H9 (cell line): ENCODE measurements around the gene INMT. TPM values are rescaled to one million over a fixed set of nuclear protein-coding genes. Genes with fewer than 3 reads are reported as not detected.

ENCODE experiments used
- DNase-seq: peaks from one replicate; pipeline ENCODE4 v3.0.0-alpha.2; 2017
- H2AFZ ChIP-seq: one replicate; pipeline ENCODE4 v1.6.1; 2013; ENCODE audit warnings: mild to moderate bottlenecking, low read length, control low read depth, moderate library complexity
- H2AK5ac ChIP-seq: 2 replicates; pipeline ENCODE4 v1.6.1; 2013; ENCODE audit warnings: low read length, control low read depth, mixed read lengths; ENCODE audit not compliant: insufficient read length
- H2BK120ac ChIP-seq: one replicate; pipeline ENCODE4 v1.6.1; 2013; ENCODE audit warnings: low read depth, mild to moderate bottlenecking, low read length, control low read depth, inconsistent platforms; ENCODE audit not compliant: poor library complexity, severe bottlenecking
- H2BK12ac ChIP-seq: 2 replicates; pipeline ENCODE4 v1.6.1; 2013; ENCODE audit warnings: low read length, control low read depth, mixed read lengths, low read depth; ENCODE audit not compliant: insufficient read length
- H2BK15ac ChIP-seq: 2 replicates; pipeline ENCODE4 v1.6.1; 2013; ENCODE audit warnings: low read depth, low read length, control low read depth
- H2BK20ac ChIP-seq: one replicate; pipeline ENCODE4 v1.6.1; 2013; ENCODE audit warnings: low read depth, mild to moderate bottlenecking, low read length, control low read depth, inconsistent platforms; ENCODE audit not compliant: poor library complexity, severe bottlenecking
- H2BK5ac ChIP-seq: 2 replicates; pipeline ENCODE4 v1.6.1; 2013; ENCODE audit warnings: low read length, control low read depth, mixed read lengths; ENCODE audit not compliant: insufficient read length
- H3K14ac ChIP-seq: 2 replicates; pipeline ENCODE4 v1.6.1; 2013; ENCODE audit warnings: low read length, control low read depth; ENCODE audit not compliant: insufficient read depth
- H3K18ac ChIP-seq: 2 replicates; pipeline ENCODE4 v1.6.1; 2013; ENCODE audit warnings: low read depth, mild to moderate bottlenecking, mixed read lengths, low read length, control low read depth; ENCODE audit not compliant: insufficient read length
- H3K23ac ChIP-seq: 2 replicates; pipeline ENCODE4 v1.6.1; 2013; ENCODE audit warnings: low read length, control low read depth, mixed read lengths, low read depth; ENCODE audit not compliant: insufficient read length
- H3K23me2 ChIP-seq: 2 replicates; pipeline ENCODE4 v1.6.1; 2013; ENCODE audit warnings: low read depth, mild to moderate bottlenecking, mixed read lengths, low read length, control low read depth; ENCODE audit not compliant: insufficient read length, poor library complexity, severe bottlenecking
- H3K27ac ChIP-seq: 2 replicates; pipeline ENCODE4 v1.5.1; 2013; ENCODE audit warnings: low read length, control low read depth, mixed read lengths, low read depth; ENCODE audit not compliant: insufficient read length
- H3K27me3 ChIP-seq: 2 replicates; pipeline ENCODE4 v1.6.1; 2013; ENCODE audit warnings: low read length, control low read depth, inconsistent platforms; ENCODE audit not compliant: insufficient read depth
- H3K4ac ChIP-seq: 2 replicates; pipeline ENCODE4 v1.6.1; 2013; ENCODE audit warnings: low read depth, mild to moderate bottlenecking, control low read depth, inconsistent platforms, low read length, moderate library complexity
- H3K4me1 ChIP-seq: 2 replicates; pipeline ENCODE4 v1.6.1; 2013; ENCODE audit warnings: low read length, control low read depth, inconsistent platforms; ENCODE audit not compliant: insufficient read depth
- H3K4me2 ChIP-seq: 2 replicates; pipeline ENCODE4 v1.6.1; 2013; ENCODE audit warnings: low read length, control low read depth, mixed read lengths; ENCODE audit not compliant: insufficient read length, insufficient read depth
- H3K56ac ChIP-seq: 2 replicates; pipeline ENCODE4 v1.6.1; 2013; ENCODE audit warnings: low read depth, mild to moderate bottlenecking, mixed read lengths, low read length, control low read depth; ENCODE audit not compliant: insufficient read length
- H3K79me1 ChIP-seq: 2 replicates; pipeline ENCODE4 v1.6.1; 2013; ENCODE audit warnings: low read depth, mild to moderate bottlenecking, moderate library complexity, low read length, control low read depth, inconsistent platforms; ENCODE audit not compliant: insufficient read depth, poor library complexity, severe bottlenecking
- H3K79me2 ChIP-seq: 2 replicates; pipeline ENCODE4 v1.6.1; 2013; ENCODE audit warnings: low read length, control low read depth, inconsistent platforms; ENCODE audit not compliant: insufficient read depth
- H3K9ac ChIP-seq: 2 replicates; pipeline ENCODE4 v1.6.1; 2013; ENCODE audit warnings: low read length, control low read depth, mixed read lengths; ENCODE audit not compliant: insufficient read length; ENCODE audit errors: extremely low read depth
- H3K9me3 ChIP-seq: one replicate; pipeline ENCODE4 v1.6.1; 2013; ENCODE audit warnings: low read depth, low read length, inconsistent platforms; ENCODE audit not compliant: control insufficient read depth
- H3T11ph ChIP-seq: one replicate; pipeline ENCODE4 v1.6.1; 2013; ENCODE audit warnings: mild to moderate bottlenecking, low read length, control low read depth, inconsistent platforms
- H4K20me1 ChIP-seq: one replicate; pipeline ENCODE4 v1.6.1; 2013; ENCODE audit not compliant: control insufficient read depth, insufficient read length, insufficient read depth
- H4K5ac ChIP-seq: 2 replicates; pipeline ENCODE4 v1.6.1; 2013; ENCODE audit warnings: low read depth, mild to moderate bottlenecking, mixed read lengths, low read length, control low read depth; ENCODE audit not compliant: insufficient read length
- H4K8ac ChIP-seq: replicated peaks from 2 replicates; pipeline ENCODE4 v1.6.1; 2013; ENCODE audit warnings: low read length, control low read depth, mixed read lengths, low read depth; ENCODE audit not compliant: insufficient read length
- H4K91ac ChIP-seq: 2 replicates; pipeline ENCODE4 v1.6.1; 2013; ENCODE audit warnings: low read depth, mild to moderate bottlenecking, moderate library complexity, mixed read lengths, low read length, control low read depth; ENCODE audit not compliant: insufficient read length
- H3K27ac Mint-ChIP-seq, 3 experiments: 2 replicates in 2 of 3; 3 replicates in 1 of 3; pipeline ENCODE4 v1.8.0; 2020 to 2021; ENCODE audit warnings: mixed read lengths in 3 of 3, mild to moderate bottlenecking in 1 of 3, moderate library complexity in 1 of 3
- H3K27me3 Mint-ChIP-seq: 2 replicates; pipeline ENCODE4 v1.8.0; 2021; ENCODE audit warnings: low read depth, mild to moderate bottlenecking, moderate library complexity, mixed read lengths
- H3K36me3 Mint-ChIP-seq, 3 experiments: 2 replicates in 2 of 3; 3 replicates in 1 of 3; pipeline ENCODE4 v1.8.0; 2020 to 2021; ENCODE audit warnings: low read depth in 3 of 3, mixed read lengths in 3 of 3; ENCODE audit not compliant: insufficient read depth in 1 of 3
- H3K4me1 Mint-ChIP-seq, 2 experiments: 2 replicates each; pipeline ENCODE4 v1.8.0; 2020; ENCODE audit warnings: mixed read lengths in 2 of 2
- H3K4me3 Mint-ChIP-seq, 2 experiments: 2 replicates in 1 of 2; 3 replicates in 1 of 2; pipeline ENCODE4 v1.8.0; 2020 to 2021; ENCODE audit warnings: mild to moderate bottlenecking in 2 of 2, mixed read lengths in 2 of 2, moderate library complexity in 1 of 2
- H3K9me3 Mint-ChIP-seq, 2 experiments: 2 replicates in 1 of 2; 3 replicates in 1 of 2; pipeline ENCODE4 v1.8.0; 2020; ENCODE audit warnings: mild to moderate bottlenecking in 2 of 2, mixed read lengths in 2 of 2, moderate library complexity in 1 of 2
- WGBS: extraction: QIAGEN DNeasy Blood & Tissue Kit; methylation state at CpG from one replicate; pipeline ENCODE4 v1.1.7; 2013; ENCODE audit warnings: missing lambda C conversion rate, low lambda C conversion rate, mixed read lengths; ENCODE audit not compliant: insufficient read length; ENCODE audit errors: extremely low coverage; 5-methylcytosine and 5-hydroxymethylcytosine counted together
- total RNA-seq: library from RNA; stranded (reverse); gene quantifications from 2 replicates; pipeline ENCODE4 v1.2.1, GENCODE V29; 2021
- TF ChIP-seq, protein P1 (sequence below): fragments of 200-600 bp; sonication (generic); conservative IDR thresholded peaks from 3 replicates; pipeline ENCODE4 v1.8.0; 2021; ENCODE audit warnings: antibody characterized with exemption, mild to moderate bottlenecking

The INMT gene
- total RNA-seq, 1 experiment from 2014 or later: 0.70 TPM

DNA sequence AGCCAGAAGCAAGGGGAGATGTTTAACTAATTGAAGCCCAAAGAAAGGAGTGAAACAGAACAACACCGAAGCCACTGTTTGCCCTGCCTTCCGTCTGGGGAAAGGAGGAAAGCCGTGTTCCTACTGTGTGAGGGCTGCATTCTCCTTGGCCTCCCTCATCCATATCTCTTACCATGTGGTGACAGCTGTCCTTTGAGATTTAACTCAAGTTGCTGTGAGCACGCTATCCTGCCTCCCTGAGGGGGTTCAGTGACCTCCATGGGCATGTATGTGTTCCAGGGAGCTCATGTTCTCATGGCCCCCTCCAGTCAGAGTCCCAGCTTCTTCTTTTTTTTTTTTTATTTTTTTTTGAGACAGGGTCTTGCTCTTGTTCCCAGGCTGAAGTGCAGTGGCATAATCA lies 43.5 kb upstream of the INMT start:
- H2AFZ ChIP-seq: no peak overlapping the region
- no peaks in the 10 kb centered on the region; a peak in 1 of 5 replicates for H3K9me3 Mint-ChIP-seq
- no peak overlapping the region for H2BK5ac ChIP-seq
- no peak overlapping the region for H4K5ac ChIP-seq
- H2BK15ac ChIP-seq: no peak overlapping the region
- H2BK12ac ChIP-seq: no peak overlapping the region
- H3K4me1 ChIP-seq: no peaks in the 10 kb centered on the region
- no peak for DNase-seq
- H3K79me2 ChIP-seq: no peaks in the 10 kb centered on the region
- H3K23ac ChIP-seq: no peak overlapping the region
- H3K79me1 ChIP-seq: no peaks in the 10 kb centered on the region
- peaks cover 5 to 11% of the 10 kb centered on the region in 2 experiments; a peak in 3 of 4 replicates for H3K4me1 Mint-ChIP-seq
- no peaks in the 10 kb centered on the region for H3K27me3 ChIP-seq
- no peaks in the 10 kb centered on the region for H3K9me3 ChIP-seq
- no peak overlapping the region for H3K18ac ChIP-seq
- H3K4me2 ChIP-seq: no peak overlapping the region
- H3K36me3 Mint-ChIP-seq: no peaks in the 10 kb centered on the region
- H3K27ac ChIP-seq: no peak overlapping the region
- no peak overlapping the region for H4K91ac ChIP-seq
- no peak overlapping the region for H4K8ac ChIP-seq
- no peak overlapping the region for H2AK5ac ChIP-seq
- no peak overlapping the region for H3T11ph ChIP-seq
- H2BK20ac ChIP-seq: no peak overlapping the region
- H3K14ac ChIP-seq: no peak overlapping the region
- H3K27ac Mint-ChIP-seq: no peak overlapping the region
- no peak overlapping the region for H3K4ac ChIP-seq
- H4K20me1 ChIP-seq: no peaks in the 10 kb centered on the region
- H2BK120ac ChIP-seq: no peak overlapping the region
- no peak overlapping the region for H3K56ac ChIP-seq
- peaks cover 3% of the 10 kb centered on the region for H3K27me3 Mint-ChIP-seq
- no CpG with 5 or more reads among the region's 4 CpGs for WGBS
- TF ChIP-seq, protein P1, sequence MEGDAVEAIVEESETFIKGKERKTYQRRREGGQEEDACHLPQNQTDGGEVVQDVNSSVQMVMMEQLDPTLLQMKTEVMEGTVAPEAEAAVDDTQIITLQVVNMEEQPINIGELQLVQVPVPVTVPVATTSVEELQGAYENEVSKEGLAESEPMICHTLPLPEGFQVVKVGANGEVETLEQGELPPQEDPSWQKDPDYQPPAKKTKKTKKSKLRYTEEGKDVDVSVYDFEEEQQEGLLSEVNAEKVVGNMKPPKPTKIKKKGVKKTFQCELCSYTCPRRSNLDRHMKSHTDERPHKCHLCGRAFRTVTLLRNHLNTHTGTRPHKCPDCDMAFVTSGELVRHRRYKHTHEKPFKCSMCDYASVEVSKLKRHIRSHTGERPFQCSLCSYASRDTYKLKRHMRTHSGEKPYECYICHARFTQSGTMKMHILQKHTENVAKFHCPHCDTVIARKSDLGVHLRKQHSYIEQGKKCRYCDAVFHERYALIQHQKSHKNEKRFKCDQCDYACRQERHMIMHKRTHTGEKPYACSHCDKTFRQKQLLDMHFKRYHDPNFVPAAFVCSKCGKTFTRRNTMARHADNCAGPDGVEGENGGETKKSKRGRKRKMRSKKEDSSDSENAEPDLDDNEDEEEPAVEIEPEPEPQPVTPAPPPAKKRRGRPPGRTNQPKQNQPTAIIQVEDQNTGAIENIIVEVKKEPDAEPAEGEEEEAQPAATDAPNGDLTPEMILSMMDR: no peak
- no peaks in the 10 kb centered on the region for H3K23me2 ChIP-seq
- H3K4me3 Mint-ChIP-seq: no peak overlapping the region
- no peak overlapping the region for H3K9ac ChIP-seq
